GM19467 (cell line): Measurements from ENCODE around the gene DMD.

ENCODE experiments used
- ATAC-seq: cut with Tn5 transposase; IDR thresholded peaks from one replicate; pipeline ENCODE4 v1.9.1; 2021; ENCODE audit warnings: mild to moderate bottlenecking, moderate library complexity; ENCODE audit not compliant: unreplicated experiment

DMD gene

GRCh38 chrX:31320740-31321139 is 1890.6 kb downstream of the DMD start:
- no peak for ATAC-seq

GRCh38 chrX:31319586-31319985 is 1891.8 kb downstream of the DMD start:
- ATAC-seq, result no peak

GRCh38 chrX:31318866-31319265 is 1892.5 kb downstream of the DMD start:
- no peak for ATAC-seq

GRCh38 chrX:31316340-31316991 is 1894.9 kb downstream of the DMD start:
- ATAC-seq, result no peak

GRCh38 chrX:31314921-31315320 is 1896.4 kb downstream of the DMD start:
- ATAC-seq, result no peak

- ATAC-seq, result no peak
Measured at GRCh38 chrX:31307952-31308351, 1903.4 kb downstream of the DMD start.

- ATAC-seq, result no peak
Measured at GRCh38 chrX:31302573-31303075, 1908.7 kb downstream of the DMD start.

GRCh38 chrX:31301941-31302340 is 1909.4 kb downstream of the DMD start:
- ATAC-seq, result no peak

- no peak for ATAC-seq
Measured at GRCh38 chrX:31301203-31301602, 1910.1 kb downstream of the DMD start.

- ATAC-seq, result no peak
Measured at GRCh38 chrX:31298916-31299315, 1912.4 kb downstream of the DMD start.

GRCh38 chrX:31297881-31298280 is 1913.5 kb downstream of the DMD start:
- no peak for ATAC-seq

GRCh38 chrX:31294475-31294874 is 1916.9 kb downstream of the DMD start:
- no peak for ATAC-seq

- no peak for ATAC-seq
Measured at GRCh38 chrX:31293409-31293808, 1917.9 kb downstream of the DMD start.

GRCh38 chrX:31291131-31291530 is 1920.2 kb downstream of the DMD start:
- ATAC-seq, result no peak

GRCh38 chrX:31287861-31288260 is 1923.5 kb downstream of the DMD start:
- no peak for ATAC-seq

GRCh38 chrX:31280580-31280979 is 1930.8 kb downstream of the DMD start:
- ATAC-seq, result no peak

GRCh38 chrX:31279359-31279758 is 1932.0 kb downstream of the DMD start:
- ATAC-seq, result no peak

GRCh38 chrX:31272472-31272775 is 1938.9 kb downstream of the DMD start:
- no peak for ATAC-seq

- ATAC-seq, result no peak
Measured at GRCh38 chrX:31271615-31272471, 1939.5 kb downstream of the DMD start.

- ATAC-seq, result no peak
Measured at GRCh38 chrX:31269914-31270313, 1941.4 kb downstream of the DMD start.

GRCh38 chrX:31268359-31268758 is 1943.0 kb downstream of the DMD start:
- ATAC-seq, result no peak
